A549 (cell line): ENCODE data around the gene RPS24.

Experiments used
- CBX2 ChIP-seq: fragments of 200-600 bp; sonication (generic); IDR thresholded peaks from 2 replicates; pipeline ENCODE4 v1.6.1; 2016; ENCODE audit warnings: low read depth, mild to moderate bottlenecking, borderline replicate concordance
- CBX8 ChIP-seq: fragments of 200-600 bp; sonication (generic); IDR thresholded peaks from 2 replicates; pipeline ENCODE4 v1.6.1; 2016
- CEBPB ChIP-seq, 2 experiments: fragments of >200 bp in 1 of 2; sonication (Bioruptor Twin) in 1 of 2; formaldehyde crosslinking in 1 of 2; IDR thresholded peaks; 2 replicates each; pipeline ENCODE4 v1.6.1; 2012 to 2016
- EHMT2 ChIP-seq: fragments of 200-600 bp; sonication (generic); IDR thresholded peaks from 2 replicates; pipeline ENCODE4 v1.6.1; 2016; ENCODE audit warnings: antibody characterized with exemption, low read depth, mild to moderate bottlenecking, moderate library complexity
- EP300 ChIP-seq, 2 experiments: fragments of >200 bp; sonication (Bioruptor Twin); formaldehyde crosslinking; IDR thresholded peaks; 2 replicates in 1 of 2; 3 replicates in 1 of 2; pipeline ENCODE4 v1.6.1; 2016 to 2017
- FOSL2 ChIP-seq, 2 experiments: fragments of 450-650 bp in 1 of 2; fragments of >200 bp in 1 of 2; sonication (Bioruptor Twin) in 1 of 2; formaldehyde crosslinking; IDR thresholded peaks; 2 replicates each; pipeline versions ENCODE4 v1.5.0 to v1.6.1; 2016 to 2020; ENCODE audit warnings: mild to moderate bottlenecking in 1 of 2, moderate library complexity in 1 of 2
- MAX ChIP-seq: IDR thresholded peaks from 2 replicates; pipeline ENCODE4 v1.6.1; 2012
- POLR2A ChIP-seq: IDR thresholded peaks from 2 replicates; pipeline ENCODE4 v1.6.1; 2012; ENCODE audit warnings: mild to moderate bottlenecking, low read length
- RAD21 ChIP-seq, 2 experiments: fragments of >200 bp in 1 of 2; sonication (Bioruptor Twin) in 1 of 2; formaldehyde crosslinking in 1 of 2; IDR thresholded peaks in 1 of 2; conservative IDR thresholded peaks in 1 of 2; 2 replicates in 1 of 2; 3 replicates in 1 of 2; pipeline ENCODE4 v1.6.1; 2012 to 2018; ENCODE audit warnings: inconsistent platforms in 1 of 2
- SREBF2 ChIP-seq: fragments of 450-650 bp; IDR thresholded peaks from 2 replicates; pipeline ENCODE4 v1.6.1; 2014; ENCODE audit warnings: mild to moderate bottlenecking, moderate library complexity
- TF ChIP-seq, protein P1 (sequence below): fragments of >200 bp; sonication (Bioruptor Twin); formaldehyde crosslinking; IDR thresholded peaks from 3 replicates; pipeline ENCODE4 v1.5.1; 2016

DNA sequence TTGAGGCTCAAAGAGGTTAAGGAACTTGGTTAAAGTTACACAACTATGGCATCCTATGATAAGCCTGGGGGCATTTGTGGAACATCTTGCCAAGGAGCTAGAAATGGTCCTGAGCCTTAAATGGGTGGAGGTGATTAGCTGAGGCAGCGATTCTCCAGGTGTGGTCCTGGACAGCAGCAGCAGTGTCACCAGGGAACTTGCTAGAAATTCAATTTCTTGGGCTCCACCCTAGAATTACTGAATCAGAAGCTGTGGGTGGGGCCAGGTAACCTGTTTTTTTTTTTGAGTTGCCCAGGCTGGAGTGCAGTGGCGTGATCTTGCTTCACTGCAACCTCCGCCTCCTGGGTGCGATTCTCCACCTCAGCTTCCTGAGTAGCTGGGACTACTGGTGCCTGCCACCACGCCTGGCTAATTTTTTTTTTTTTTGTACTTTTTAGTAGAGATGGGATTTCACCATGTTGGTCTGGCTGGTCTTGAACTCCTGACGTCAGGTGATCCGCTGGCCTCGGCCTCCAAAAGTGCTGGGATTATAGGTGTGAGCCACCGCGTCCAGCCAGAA, 13.1 kb downstream of the RPS24 start:
- no peak for TF ChIP-seq POLR2A
- TF ChIP-seq SREBF2 = no peak
- TF ChIP-seq CBX8 = no peak
- no peak for TF ChIP-seq EP300 (IDR thresholded peaks at IDR 0.05)
- TF ChIP-seq, protein P1, sequence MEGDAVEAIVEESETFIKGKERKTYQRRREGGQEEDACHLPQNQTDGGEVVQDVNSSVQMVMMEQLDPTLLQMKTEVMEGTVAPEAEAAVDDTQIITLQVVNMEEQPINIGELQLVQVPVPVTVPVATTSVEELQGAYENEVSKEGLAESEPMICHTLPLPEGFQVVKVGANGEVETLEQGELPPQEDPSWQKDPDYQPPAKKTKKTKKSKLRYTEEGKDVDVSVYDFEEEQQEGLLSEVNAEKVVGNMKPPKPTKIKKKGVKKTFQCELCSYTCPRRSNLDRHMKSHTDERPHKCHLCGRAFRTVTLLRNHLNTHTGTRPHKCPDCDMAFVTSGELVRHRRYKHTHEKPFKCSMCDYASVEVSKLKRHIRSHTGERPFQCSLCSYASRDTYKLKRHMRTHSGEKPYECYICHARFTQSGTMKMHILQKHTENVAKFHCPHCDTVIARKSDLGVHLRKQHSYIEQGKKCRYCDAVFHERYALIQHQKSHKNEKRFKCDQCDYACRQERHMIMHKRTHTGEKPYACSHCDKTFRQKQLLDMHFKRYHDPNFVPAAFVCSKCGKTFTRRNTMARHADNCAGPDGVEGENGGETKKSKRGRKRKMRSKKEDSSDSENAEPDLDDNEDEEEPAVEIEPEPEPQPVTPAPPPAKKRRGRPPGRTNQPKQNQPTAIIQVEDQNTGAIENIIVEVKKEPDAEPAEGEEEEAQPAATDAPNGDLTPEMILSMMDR = no peak
- no peak for TF ChIP-seq EHMT2
- no peak for TF ChIP-seq CBX2
- TF ChIP-seq CEBPB (IDR thresholded peaks at IDR 0.05) = no peak
- TF ChIP-seq MAX = no peak
- no peak for TF ChIP-seq RAD21 (conservative IDR thresholded peaks at IDR 0.05 in 1 of 2, IDR thresholded peaks at IDR 0.05 in 1 of 2)
- TF ChIP-seq FOSL2 (IDR thresholded peaks at IDR 0.05) = no peak
- TF ChIP-seq FOSL2 (CRISPR knock-in tag; IDR thresholded peaks at IDR 0.05) = no peak
